ENCODE results near the gene ING3. TPM values are rescaled to one million over a fixed set of nuclear protein-coding genes. Genes with fewer than 3 reads are reported as not detected.

The ING3 gene
- total and polyA plus RNA-seq, 9 donors, result 10.1 to 19.5 (median 17.0) TPM

GRCh38 chr7:121020249-121020988 lies 69.8 kb downstream of the ING3 start:
- TF ChIP-seq CTCF (IDR thresholded peaks at IDR 0.05), result no peak
- Histone ChIP-seq H3K27ac (peak overlapping the region in 1 of 2 donors; percentile 51), H3K9me3 (no peaks in the 10 kb centered on the region), H3K4me3 (no peak overlapping the region), H3K36me3 (no peaks in the 10 kb centered on the region), H3K27me3 (no peaks in the 10 kb centered on the region), H3K4me1 (ENCODE audit: insufficient read depth) (peaks cover 2% of the 10 kb centered on the region)
- no peak for DNase-seq
- 92 to 93% (median 93%) methylated on average over 1 of the region's 1 CpG for WGBS, 3 donors
- intact Hi-C loops (cut with DNase I), result no loop called here

GRCh38 chr7:121020989-121021969 lies 70.7 kb downstream of the ING3 start:
- H3K27ac ChIP-seq, result peak overlapping the region in 1 of 2 donors; percentile 69
- no peaks in the 10 kb centered on the region for H3K9me3 ChIP-seq
- no peaks in the 10 kb centered on the region for H3K36me3 ChIP-seq
- no peak for DNase-seq
- 62 to 68% (median 64%) methylated on average over 5 of the region's 5 CpGs for whole genome bisulfite sequencing, 3 donors
- TF ChIP-seq POLR2A (IDR thresholded peaks at IDR 0.05), result no peak
- no peak for TF ChIP-seq EP300 (IDR thresholded peaks at IDR 0.05)
- TF ChIP-seq CTCF (IDR thresholded peaks at IDR 0.05), result no peak
- intact Hi-C loops (cut with DNase I), result no loop called here
- no peak overlapping the region for H3K4me3 ChIP-seq
- peaks cover 2% of the 10 kb centered on the region for H3K4me1 ChIP-seq (ENCODE audit: insufficient read depth)
- H3K27me3 ChIP-seq, result no peaks in the 10 kb centered on the region

GRCh38 chr7:121023194-121023593 lies 72.6 kb downstream of the ING3 start:
- Histone ChIP-seq H3K4me3 (no peak overlapping the region), H3K27ac (peak overlapping the region in 1 of 2 donors; percentile 69), H3K4me1 (ENCODE audit: insufficient read depth) (peaks cover 4% of the 10 kb centered on the region), H3K9me3 (no peaks in the 10 kb centered on the region), H3K36me3 (no peaks in the 10 kb centered on the region), H3K27me3 (no peaks in the 10 kb centered on the region)
- intact Hi-C loops (cut with DNase I), result no loop called here
- TF ChIP-seq CTCF (IDR thresholded peaks at IDR 0.05), result no peak
- TF ChIP-seq EP300 (IDR thresholded peaks at IDR 0.05), result no peak
- no peak for TF ChIP-seq POLR2A (IDR thresholded peaks at IDR 0.05)
- no peak for DNase-seq

DNA sequence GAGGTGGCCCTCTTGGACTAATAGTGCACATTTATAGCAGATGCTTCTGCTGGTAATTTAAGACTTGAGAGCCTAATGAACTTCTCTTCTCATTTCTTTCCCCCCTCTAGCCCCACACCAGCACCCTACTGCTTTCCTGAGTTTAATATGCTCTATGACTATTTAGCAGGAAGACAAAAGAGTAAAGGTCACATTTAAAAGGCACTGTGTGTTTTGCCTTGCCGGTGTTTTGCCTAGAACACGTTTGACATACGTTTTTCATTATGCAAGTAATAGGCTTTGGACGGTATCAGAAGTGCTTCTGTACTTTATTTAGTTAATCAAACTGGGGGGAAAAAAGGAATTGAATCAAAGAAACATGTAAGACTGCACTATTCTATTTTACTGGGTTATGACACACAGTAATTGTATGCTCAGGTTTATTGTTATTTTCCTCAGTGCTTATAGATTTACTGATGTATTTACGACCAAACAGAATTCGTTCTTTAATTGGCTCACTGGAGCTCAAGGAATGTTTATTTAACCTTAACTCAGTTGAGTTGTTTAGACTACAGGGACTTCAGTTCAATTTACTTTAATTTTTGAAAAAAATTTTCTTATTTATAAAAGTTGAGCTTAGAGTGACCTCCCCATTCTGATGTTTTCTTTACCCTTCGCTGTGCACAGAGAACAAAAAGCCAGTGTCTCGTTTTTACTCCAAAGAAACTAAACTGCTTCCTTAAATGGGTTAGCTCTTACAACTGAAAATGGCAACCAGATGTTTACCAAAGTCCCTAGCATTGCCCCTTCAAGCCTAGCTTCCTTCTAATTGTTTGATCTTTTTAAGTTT lies 73.3 kb downstream of the ING3 start:
- intact Hi-C loops (cut with DNase I), result no loop called here
- peak overlapping the region in 1 of 2 donors; percentile 69 for H3K27ac ChIP-seq
- H3K27me3 ChIP-seq, result no peaks in the 10 kb centered on the region
- WGBS, 3 donors, result 7 to 17% (median 8%) methylated on average over 8 of the region's 8 CpGs
- H3K36me3 ChIP-seq, result no peaks in the 10 kb centered on the region
- no peak overlapping the region for H3K4me3 ChIP-seq
- TF ChIP-seq POLR2A (IDR thresholded peaks at IDR 0.05), result no peak
- no peak for TF ChIP-seq CTCF (IDR thresholded peaks at IDR 0.05)
- TF ChIP-seq EP300 (IDR thresholded peaks at IDR 0.05), result no peak
- no peak for DNase-seq
- H3K9me3 ChIP-seq, result no peaks in the 10 kb centered on the region
- peaks cover 4% of the 10 kb centered on the region for H3K4me1 ChIP-seq (ENCODE audit: insufficient read depth)

Data from ovary (tissue), 9 donors.